PC-3 (cell line): Measurements from ENCODE around the gene NEDD4L. TPM values are rescaled to one million over a fixed set of nuclear protein-coding genes. Genes with fewer than 3 reads are reported as not detected.

Source experiments
- ATAC-seq: fragments of 200-7000 bp; cut with Tn5 transposase; 2 replicates; pipeline ENCODE4 v1.9.1; 2020; ENCODE audit warnings: mild to moderate bottlenecking, moderate library complexity
- BruUV-seq: library from RNA; stranded (reverse); fragments of 400-500 nt; replicated peaks from 2 replicates; lab custom pipeline; 2021; lab: Mats Ljungman, UMichigan
- CTCF ChIA-PET: fragments of 300-600 bp; sonication (Branson Sonifier 250); formaldehyde crosslinking; loops from one replicate; lab custom pipeline; 2022; ENCODE audit warnings: antibody characterized with exemption; lab: Charles Lee
- POLR2A ChIA-PET: fragments of 300-600 bp; sonication (Branson Sonifier 250); formaldehyde crosslinking; loops from one replicate; lab custom pipeline; 2022; ENCODE audit warnings: antibody characterized with exemption; ENCODE audit not compliant: unreplicated experiment; lab: Charles Lee
- DNase-seq: peaks from one replicate; pipeline ENCODE4 v3.0.0-alpha.2; 2015
- H2AFZ ChIP-seq: fragments of 300-600 bp; sonication (generic); 2 replicates; pipeline ENCODE4 v1.6.0; 2016; ENCODE audit warnings: antibody characterized with exemption, low read length
- H3F3A ChIP-seq: fragments of 300-600 bp; sonication (generic); one replicate; pipeline ENCODE4 v1.6.0; 2017; ENCODE audit warnings: antibody characterized with exemption, low read length, control low read depth, mild to moderate bottlenecking; ENCODE audit not compliant: unreplicated experiment
- H3K27ac ChIP-seq: fragments of 300-600 bp; sonication (generic); 2 replicates; pipeline ENCODE4 v1.5.1; 2016; ENCODE audit warnings: mild to moderate bottlenecking, low read length
- H3K27me3 ChIP-seq: fragments of 300-600 bp; sonication (generic); 2 replicates; pipeline ENCODE4 v1.6.1; 2016; ENCODE audit warnings: low read length, mixed read lengths
- H3K36me3 ChIP-seq: fragments of 300-600 bp; sonication (generic); 2 replicates; pipeline ENCODE4 v1.6.1; 2016; ENCODE audit warnings: low read depth, mixed run types, low read length, mixed read lengths
- H3K4me1 ChIP-seq: fragments of 300-600 bp; sonication (generic); 2 replicates; pipeline ENCODE4 v1.5.1; 2016; ENCODE audit warnings: low read length; ENCODE audit not compliant: insufficient read depth
- H3K4me2 ChIP-seq: fragments of 300-600 bp; sonication (generic); 2 replicates; pipeline ENCODE4 v1.6.0; 2016; ENCODE audit warnings: low read length
- H3K4me3 ChIP-seq: fragments of 300-600 bp; sonication (generic); 2 replicates; pipeline ENCODE4 v1.5.1; 2016; ENCODE audit warnings: mild to moderate bottlenecking, low read length, mixed read lengths
- H3K79me2 ChIP-seq: fragments of 300-600 bp; sonication (generic); 2 replicates; pipeline ENCODE4 v1.6.1; 2017; ENCODE audit warnings: low read length, mixed read lengths
- H3K9ac ChIP-seq: fragments of 300-600 bp; sonication (generic); 2 replicates; pipeline ENCODE4 v1.6.0; 2016; ENCODE audit warnings: mild to moderate bottlenecking, low read length
- H3K9me2 ChIP-seq: fragments of 300-600 bp; sonication (generic); replicated peaks from 2 replicates; pipeline ENCODE4 v1.6.1; 2016; ENCODE audit warnings: mixed run types, low read length, mixed read lengths
- H3K9me3 ChIP-seq: fragments of 300-600 bp; sonication (generic); 2 replicates; pipeline ENCODE4 v1.6.1; 2016; ENCODE audit warnings: low read length, mixed read lengths
- H4K20me1 ChIP-seq: fragments of 300-600 bp; sonication (generic); 2 replicates; pipeline ENCODE4 v1.6.1; 2016; ENCODE audit warnings: low read length, mixed read lengths
- EZH2 ChIP-seq: fragments of 300-600 bp; sonication (generic); IDR thresholded peaks from one replicate; pipeline ENCODE4 v1.6.1; 2017; ENCODE audit warnings: antibody characterized with exemption, mild to moderate bottlenecking, low read length; ENCODE audit not compliant: unreplicated experiment
- EZH2phosphoT487 ChIP-seq: fragments of 300-600 bp; sonication (generic); IDR thresholded peaks from 2 replicates; pipeline ENCODE4 v1.6.1; 2018; ENCODE audit warnings: mild to moderate bottlenecking, antibody characterized with exemption, low read length, borderline replicate concordance
- intact Hi-C: fragments of 100-400 bp; cut with micrococcal nuclease; formaldehyde crosslinking; loops from 2 replicates; pipeline ENCODE4 v1.9.0; 2023
- total RNA-seq: library from RNA; depleted of rRNA; stranded (reverse); fragments of >200 nt; gene quantifications from 2 replicates; pipeline ENCODE4 v1.2.3, GENCODE V29; 2014
- TF ChIP-seq, protein P1 (sequence below): fragments of 300-600 bp; sonication (generic); conservative IDR thresholded peaks from 2 replicates; pipeline ENCODE4 v1.5.1; 2017; ENCODE audit warnings: antibody characterized with exemption, low read depth, mild to moderate bottlenecking, low read length

Gene NEDD4L
- total RNA-seq, 1 experiment from 2014 or later = 105 TPM

DNA sequence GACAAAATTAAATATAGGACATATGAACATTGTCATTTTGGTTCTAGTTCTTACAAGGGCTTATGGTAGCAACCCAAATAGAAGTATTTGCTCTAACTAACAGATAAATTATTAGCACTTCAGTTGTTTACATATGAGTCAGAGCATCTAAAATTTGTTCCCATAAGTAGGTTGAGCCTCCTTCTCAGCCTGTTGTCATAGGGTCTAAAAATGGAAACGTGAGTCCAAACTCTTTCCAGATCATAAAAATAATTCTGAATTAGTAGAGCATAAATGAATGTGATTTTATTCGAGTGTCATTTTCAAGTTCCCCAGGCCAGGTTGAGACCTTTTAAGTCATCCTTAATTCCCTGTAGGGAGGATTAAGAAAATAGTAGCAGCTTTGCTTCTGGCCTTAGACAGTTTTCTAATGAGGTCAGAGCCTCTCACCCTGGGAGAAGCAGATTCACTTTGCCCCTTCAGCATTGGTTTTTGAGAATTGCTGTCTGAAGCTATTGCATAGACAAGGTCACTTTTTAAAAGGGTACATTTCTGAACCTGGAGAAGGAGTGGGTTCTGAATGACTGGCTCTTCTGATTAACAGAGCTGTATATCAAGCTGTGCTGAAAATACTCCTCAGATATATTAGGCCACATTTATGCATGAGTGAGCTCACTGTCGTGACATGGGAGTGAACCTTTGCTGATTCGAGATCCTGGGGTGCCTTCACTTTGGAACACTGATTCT, 164.3 kb downstream of the NEDD4L start:
- ChIA-PET POLR2A (interaction anchor here (0.5 to 0.8 kb wide), 2 partner anchors 13 to 55 kb away, joined by 7 to 12 read pairs; no protein-coding TSS in a partner anchor), CTCF (interaction anchor here (1.2 kb wide), 1 partner anchor 13 kb away, joined by 3 read pairs; no protein-coding TSS in a partner anchor)
- Histone ChIP-seq H4K20me1 (no peaks in the 10 kb centered on the region), H3K9me2 (no peaks in the 10 kb centered on the region), H3F3A (peaks cover 3% of the 10 kb centered on the region), H3K9me3 (no peaks in the 10 kb centered on the region), H3K4me3 (no peak overlapping the region), H3K9ac (no peak overlapping the region), H3K4me2 (peak overlapping the region; percentile 33), H3K4me1 (peaks cover 42% of the 10 kb centered on the region), H3K36me3 (no peaks in the 10 kb centered on the region), H2AFZ (no peak overlapping the region), H3K27me3 (no peaks in the 10 kb centered on the region), H3K27ac (peak overlapping the region; percentile 64), H3K79me2 (peaks cover 22% of the 10 kb centered on the region; the same call in 1 of the 2 replicates)
- TF ChIP-seq EZH2 = no peak
- TF ChIP-seq EZH2phosphoT487 = no peak
- TF ChIP-seq, protein P1, sequence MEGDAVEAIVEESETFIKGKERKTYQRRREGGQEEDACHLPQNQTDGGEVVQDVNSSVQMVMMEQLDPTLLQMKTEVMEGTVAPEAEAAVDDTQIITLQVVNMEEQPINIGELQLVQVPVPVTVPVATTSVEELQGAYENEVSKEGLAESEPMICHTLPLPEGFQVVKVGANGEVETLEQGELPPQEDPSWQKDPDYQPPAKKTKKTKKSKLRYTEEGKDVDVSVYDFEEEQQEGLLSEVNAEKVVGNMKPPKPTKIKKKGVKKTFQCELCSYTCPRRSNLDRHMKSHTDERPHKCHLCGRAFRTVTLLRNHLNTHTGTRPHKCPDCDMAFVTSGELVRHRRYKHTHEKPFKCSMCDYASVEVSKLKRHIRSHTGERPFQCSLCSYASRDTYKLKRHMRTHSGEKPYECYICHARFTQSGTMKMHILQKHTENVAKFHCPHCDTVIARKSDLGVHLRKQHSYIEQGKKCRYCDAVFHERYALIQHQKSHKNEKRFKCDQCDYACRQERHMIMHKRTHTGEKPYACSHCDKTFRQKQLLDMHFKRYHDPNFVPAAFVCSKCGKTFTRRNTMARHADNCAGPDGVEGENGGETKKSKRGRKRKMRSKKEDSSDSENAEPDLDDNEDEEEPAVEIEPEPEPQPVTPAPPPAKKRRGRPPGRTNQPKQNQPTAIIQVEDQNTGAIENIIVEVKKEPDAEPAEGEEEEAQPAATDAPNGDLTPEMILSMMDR = no peak
- peak; percentile 67 for ATAC-seq
- intact Hi-C loops = no loop called here
- no TSS peak for BruUV-seq
- peak; percentile 42 for DNase-seq

DNA sequence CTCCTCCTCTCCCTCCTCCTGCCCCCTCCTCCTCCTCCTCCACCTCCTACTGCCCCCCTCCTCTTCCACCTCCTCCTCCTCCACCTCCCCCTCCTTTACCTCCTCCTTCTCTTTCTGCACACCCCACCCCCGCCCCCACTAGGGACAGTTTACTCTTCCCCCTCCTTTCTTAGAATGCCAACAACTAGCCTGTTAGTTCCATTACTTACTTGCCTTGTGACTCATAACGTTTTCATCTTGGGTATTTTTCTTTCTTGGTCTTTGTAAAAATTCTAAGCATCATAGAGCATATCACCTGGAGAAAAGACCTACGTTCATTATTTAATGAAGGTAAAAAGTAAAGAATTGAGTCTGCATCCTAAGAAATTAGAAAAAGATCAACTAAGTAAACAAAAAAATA, 165.3 kb downstream of the NEDD4L start:
- Histone ChIP-seq H2AFZ (no peak overlapping the region), H3K9ac (no peak overlapping the region), H3K9me3 (no peaks in the 10 kb centered on the region), H3K36me3 (no peaks in the 10 kb centered on the region), H3K27me3 (no peaks in the 10 kb centered on the region), H3K4me1 (peaks cover 52% of the 10 kb centered on the region), H4K20me1 (no peaks in the 10 kb centered on the region), H3K4me3 (no peak overlapping the region), H3K79me2 (peaks cover 29% of the 10 kb centered on the region), H3K4me2 (peak overlapping the region; percentile 46; the same call in 1 of the 2 replicates), H3F3A (peaks cover 3% of the 10 kb centered on the region), H3K9me2 (no peaks in the 10 kb centered on the region), H3K27ac (peak overlapping the region; percentile 3)
- ATAC-seq = peak; percentile 28
- ChIA-PET POLR2A (interaction anchor here (0.7 kb wide), 1 partner anchor 32 kb away, joined by 3 read pairs; no protein-coding TSS in a partner anchor), CTCF (no interaction called here)
- intact Hi-C loops = no loop called here
- DNase-seq = peak; percentile 69
- BruUV-seq = no TSS peak
- TF ChIP-seq EZH2 (no peak), EZH2phosphoT487 (no peak)
- TF ChIP-seq, protein P1 = no peak

DNA sequence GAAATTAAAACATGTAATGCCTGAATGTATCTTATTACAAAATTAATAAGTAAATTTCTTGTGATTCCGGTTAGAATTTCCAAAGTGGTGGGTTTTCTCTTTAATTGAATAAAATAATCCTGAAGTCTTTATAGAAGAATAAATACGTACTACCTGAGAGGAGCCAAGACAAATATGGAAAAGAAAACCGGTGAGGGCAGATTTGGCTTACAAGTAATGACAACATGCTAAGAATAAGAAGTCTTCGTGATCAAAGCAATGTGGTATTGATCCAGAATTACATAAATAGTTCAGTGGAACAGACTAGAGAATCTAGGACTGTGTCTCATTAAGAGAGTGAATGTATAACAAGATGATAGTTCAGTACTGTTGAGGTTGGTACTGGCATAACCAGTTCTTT, 167.5 kb downstream of the NEDD4L start:
- ChIA-PET POLR2A (no interaction called here), CTCF (no interaction called here)
- Histone ChIP-seq H2AFZ (no peak overlapping the region), H3K27ac (no peak overlapping the region), H3K9me3 (no peaks in the 10 kb centered on the region), H3F3A (peaks cover 3% of the 10 kb centered on the region), H3K4me2 (0 out of 2 replicates have a peak overlapping the region, but pooled peaks have one; percentile 18), H3K79me2 (peaks cover 49% of the 10 kb centered on the region), H3K36me3 (no peaks in the 10 kb centered on the region), H3K4me3 (no peak overlapping the region), H3K9me2 (no peaks in the 10 kb centered on the region), H4K20me1 (no peaks in the 10 kb centered on the region), H3K9ac (no peak overlapping the region), H3K4me1 (peaks cover 70% of the 10 kb centered on the region), H3K27me3 (no peaks in the 10 kb centered on the region)
- intact Hi-C loops = no loop called here
- no TSS peak for BruUV-seq
- DNase-seq = no peak
- ATAC-seq = no peak
- TF ChIP-seq EZH2phosphoT487 (no peak), EZH2 (no peak)
- TF ChIP-seq, protein P1 = no peak
